ENCODE measurements around the gene MLLT10. TPM values are rescaled to one million over a fixed set of nuclear protein-coding genes. Genes with fewer than 3 reads are reported as not detected.

Gene MLLT10
- total and polyA plus RNA-seq, 9 of the 15 experiments (the other 6 are each of a cell fraction or from before 2014, with no cell fraction given), result 18.8 to 81.4 (median 64.2) TPM

DNA sequence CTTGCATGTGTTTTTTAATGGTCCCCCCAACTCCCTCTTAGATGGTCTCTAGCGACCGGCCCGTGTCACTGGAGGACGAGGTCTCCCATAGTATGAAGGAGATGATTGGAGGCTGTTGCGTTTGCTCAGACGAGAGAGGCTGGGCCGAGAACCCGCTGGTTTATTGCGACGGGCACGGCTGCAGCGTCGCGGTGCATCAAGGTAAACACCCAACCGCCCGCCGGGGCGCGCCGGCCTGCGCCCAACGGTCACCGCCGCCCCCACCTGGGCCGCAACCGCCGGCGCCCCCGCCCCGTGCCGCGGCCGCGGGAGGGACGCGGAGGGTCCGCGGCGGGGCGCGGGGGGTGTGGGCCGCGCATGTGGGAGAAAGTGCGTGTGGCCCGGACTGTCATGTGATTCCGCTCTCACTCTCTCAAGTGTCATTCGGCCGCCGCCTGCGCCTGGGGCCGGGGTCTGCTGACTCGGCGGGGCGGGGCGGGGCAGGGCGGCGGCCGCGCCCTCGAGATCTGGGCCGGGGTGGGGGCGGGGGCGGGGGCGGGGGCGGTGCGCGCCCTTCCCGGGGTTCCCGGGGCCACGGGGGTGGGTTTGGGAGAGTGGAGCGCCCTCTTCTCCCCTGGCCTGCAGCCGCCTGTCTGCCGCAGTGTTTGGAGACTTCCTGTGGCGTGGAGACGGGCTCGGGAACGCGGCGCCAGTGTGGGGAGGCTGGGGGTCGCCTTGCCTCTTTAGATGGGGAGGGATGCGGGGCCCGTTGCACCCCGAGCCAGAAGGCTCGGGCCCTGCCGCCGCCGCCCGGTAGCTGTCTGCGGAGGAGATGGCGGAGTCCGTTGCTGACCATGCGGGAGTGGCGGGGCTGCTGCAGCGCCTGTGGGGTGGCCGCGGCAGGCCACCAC lies 817 bp downstream of the MLLT10 start (continued):
- TF ChIP-seq, protein P1, sequence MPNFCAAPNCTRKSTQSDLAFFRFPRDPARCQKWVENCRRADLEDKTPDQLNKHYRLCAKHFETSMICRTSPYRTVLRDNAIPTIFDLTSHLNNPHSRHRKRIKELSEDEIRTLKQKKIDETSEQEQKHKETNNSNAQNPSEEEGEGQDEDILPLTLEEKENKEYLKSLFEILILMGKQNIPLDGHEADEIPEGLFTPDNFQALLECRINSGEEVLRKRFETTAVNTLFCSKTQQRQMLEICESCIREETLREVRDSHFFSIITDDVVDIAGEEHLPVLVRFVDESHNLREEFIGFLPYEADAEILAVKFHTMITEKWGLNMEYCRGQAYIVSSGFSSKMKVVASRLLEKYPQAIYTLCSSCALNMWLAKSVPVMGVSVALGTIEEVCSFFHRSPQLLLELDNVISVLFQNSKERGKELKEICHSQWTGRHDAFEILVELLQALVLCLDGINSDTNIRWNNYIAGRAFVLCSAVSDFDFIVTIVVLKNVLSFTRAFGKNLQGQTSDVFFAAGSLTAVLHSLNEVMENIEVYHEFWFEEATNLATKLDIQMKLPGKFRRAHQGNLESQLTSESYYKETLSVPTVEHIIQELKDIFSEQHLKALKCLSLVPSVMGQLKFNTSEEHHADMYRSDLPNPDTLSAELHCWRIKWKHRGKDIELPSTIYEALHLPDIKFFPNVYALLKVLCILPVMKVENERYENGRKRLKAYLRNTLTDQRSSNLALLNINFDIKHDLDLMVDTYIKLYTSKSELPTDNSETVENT (CRISPR knock-in tag; IDR thresholded peaks at IDR 0.05), result 0 out of 2 replicates have a peak, but pooled peaks have one; percentile 44
- TF ChIP-seq ZNF584 (CRISPR knock-in tag; IDR thresholded peaks at IDR 0.05; ENCODE audit: low read depth) (peak; percentile 11; the same call in 1 of the 2 replicates), THRAP3 (IDR thresholded peaks at IDR 0.05; ENCODE audit: borderline replicate concordance) (no peak), NFRKB (IDR thresholded peaks at IDR 0.05; ENCODE audit: low read depth) (0 out of 2 replicates have a peak, but pooled peaks have one; percentile 14), SPI1 (IDR thresholded peaks at IDR 0.05; ENCODE audit: borderline replicate concordance, low read depth, low read length) (no peak), ZNF3 (CRISPR knock-in tag; IDR thresholded peaks at IDR 0.05) (no peak), CTBP1 (IDR thresholded peaks at IDR 0.05; ENCODE audit: borderline replicate concordance) (peak; percentile 42; the same call in 1 of the 2 replicates), ZFPM2 (CRISPR knock-in tag; IDR thresholded peaks at IDR 0.05) (0 out of 2 replicates have a peak, but pooled peaks have one; percentile 57), EP400 (IDR thresholded peaks at IDR 0.05) (peak; percentile 78), ZFP36 (IDR thresholded peaks at IDR 0.05; ENCODE audit: low read depth, low read length, partially characterized antibody) (no peak), SIX5 (IDR thresholded peaks at IDR 0.05; ENCODE audit: borderline replicate concordance in 1 of 2, insufficient read depth in 1 of 2, low read depth in 1 of 2, low read length in 2 of 2) (no peak), HNRNPLL (IDR thresholded peaks at IDR 0.05; ENCODE audit: low read depth, low read length, poor library complexity, severe bottlenecking) (peak; percentile 18), LCOR (CRISPR knock-in tag; IDR thresholded peaks at IDR 0.05) (no peak), TRIM28 (IDR thresholded peaks at IDR 0.05) (no peak)
- TF ChIP-seq, protein P2, sequence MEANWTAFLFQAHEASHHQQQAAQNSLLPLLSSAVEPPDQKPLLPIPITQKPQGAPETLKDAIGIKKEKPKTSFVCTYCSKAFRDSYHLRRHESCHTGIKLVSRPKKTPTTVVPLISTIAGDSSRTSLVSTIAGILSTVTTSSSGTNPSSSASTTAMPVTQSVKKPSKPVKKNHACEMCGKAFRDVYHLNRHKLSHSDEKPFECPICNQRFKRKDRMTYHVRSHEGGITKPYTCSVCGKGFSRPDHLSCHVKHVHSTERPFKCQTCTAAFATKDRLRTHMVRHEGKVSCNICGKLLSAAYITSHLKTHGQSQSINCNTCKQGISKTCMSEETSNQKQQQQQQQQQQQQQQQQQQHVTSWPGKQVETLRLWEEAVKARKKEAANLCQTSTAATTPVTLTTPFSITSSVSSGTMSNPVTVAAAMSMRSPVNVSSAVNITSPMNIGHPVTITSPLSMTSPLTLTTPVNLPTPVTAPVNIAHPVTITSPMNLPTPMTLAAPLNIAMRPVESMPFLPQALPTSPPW (CRISPR knock-in tag; IDR thresholded peaks at IDR 0.05), result peak; percentile 76
- TF ChIP-seq, protein P3, sequence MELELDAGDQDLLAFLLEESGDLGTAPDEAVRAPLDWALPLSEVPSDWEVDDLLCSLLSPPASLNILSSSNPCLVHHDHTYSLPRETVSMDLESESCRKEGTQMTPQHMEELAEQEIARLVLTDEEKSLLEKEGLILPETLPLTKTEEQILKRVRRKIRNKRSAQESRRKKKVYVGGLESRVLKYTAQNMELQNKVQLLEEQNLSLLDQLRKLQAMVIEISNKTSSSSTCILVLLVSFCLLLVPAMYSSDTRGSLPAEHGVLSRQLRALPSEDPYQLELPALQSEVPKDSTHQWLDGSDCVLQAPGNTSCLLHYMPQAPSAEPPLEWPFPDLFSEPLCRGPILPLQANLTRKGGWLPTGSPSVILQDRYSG (tag; conservative IDR thresholded peaks at IDR 0.05; ENCODE audit: low read depth), result no peak
- TF ChIP-seq, protein P4, sequence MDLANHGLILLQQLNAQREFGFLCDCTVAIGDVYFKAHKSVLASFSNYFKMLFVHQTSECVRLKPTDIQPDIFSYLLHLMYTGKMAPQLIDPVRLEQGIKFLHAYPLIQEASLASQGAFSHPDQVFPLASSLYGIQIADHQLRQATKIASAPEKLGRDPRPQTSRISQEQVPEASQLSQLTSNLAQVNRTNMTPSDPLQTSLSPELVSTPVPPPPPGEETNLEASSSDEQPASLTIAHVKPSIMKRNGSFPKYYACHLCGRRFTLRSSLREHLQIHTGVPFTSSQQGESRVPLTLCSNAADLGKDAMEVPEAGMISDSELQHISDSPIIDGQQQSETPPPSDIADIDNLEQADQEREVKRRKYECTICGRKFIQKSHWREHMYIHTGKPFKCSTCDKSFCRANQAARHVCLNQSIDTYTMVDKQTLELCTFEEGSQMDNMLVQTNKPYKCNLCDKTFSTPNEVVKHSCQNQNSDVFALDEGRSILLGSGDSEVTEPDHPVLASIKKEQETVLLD (IDR thresholded peaks at IDR 0.05), result no peak
